Loucy (cell line): ENCODE data around the gene DGKI.

Experiments used
- H2AFZ ChIP-seq: fragments of 200-600 bp; sonication (generic); 2 replicates; pipeline ENCODE4 v1.6.0; 2016; ENCODE audit warnings: antibody characterized with exemption, mild to moderate bottlenecking, low read length, moderate library complexity
- H3F3A ChIP-seq: fragments of 200-600 bp; 2 replicates; pipeline ENCODE4 v1.6.0; 2016; ENCODE audit warnings: antibody characterized with exemption, low read depth, mild to moderate bottlenecking
- H3K27me3 ChIP-seq: fragments of 200-600 bp; sonication (generic); 2 replicates; pipeline ENCODE4 v1.6.1; 2014; ENCODE audit warnings: low read length, mild to moderate bottlenecking; ENCODE audit not compliant: insufficient read depth, poor library complexity, severe bottlenecking
- H3K36me3 ChIP-seq: fragments of 200-600 bp; sonication (generic); 2 replicates; pipeline ENCODE4 v1.6.1; 2016; ENCODE audit warnings: low read length; ENCODE audit not compliant: insufficient read depth
- H3K4me1 ChIP-seq: fragments of 200-600 bp; sonication (generic); 2 replicates; pipeline ENCODE4 v1.5.1; 2014; ENCODE audit warnings: low read length, mild to moderate bottlenecking; ENCODE audit not compliant: insufficient read depth, poor library complexity, severe bottlenecking
- H3K4me2 ChIP-seq: fragments of 200-600 bp; sonication (generic); 2 replicates; pipeline ENCODE4 v1.6.0; 2014; ENCODE audit warnings: antibody characterized with exemption, low read length, low read depth, mild to moderate bottlenecking; ENCODE audit not compliant: poor library complexity, severe bottlenecking
- H3K4me3 ChIP-seq: fragments of 200-600 bp; sonication (generic); 2 replicates; pipeline ENCODE4 v1.5.1; 2014; ENCODE audit warnings: low read length, mild to moderate bottlenecking, mixed read lengths; ENCODE audit not compliant: poor library complexity, severe bottlenecking
- H3K79me2 ChIP-seq: fragments of 200-600 bp; sonication (generic); 2 replicates; pipeline ENCODE4 v1.6.1; 2014; ENCODE audit warnings: low read length; ENCODE audit not compliant: insufficient read depth
- H3K9ac ChIP-seq: fragments of 200-600 bp; sonication (generic); 2 replicates; pipeline ENCODE4 v1.6.0; 2014; ENCODE audit warnings: mild to moderate bottlenecking, low read depth, low read length, moderate library complexity; ENCODE audit not compliant: poor library complexity, severe bottlenecking
- H3K9me2 ChIP-seq: fragments of 200-600 bp; sonication (generic); replicated peaks from 2 replicates; pipeline ENCODE4 v1.6.1; 2016; ENCODE audit warnings: low read depth, low read length, mixed read lengths
- H3K9me3 ChIP-seq: fragments of 200-600 bp; sonication (generic); 2 replicates; pipeline ENCODE4 v1.6.1; 2014; ENCODE audit warnings: mild to moderate bottlenecking, antibody characterized with exemption, low read length, low read depth; ENCODE audit not compliant: insufficient read depth
- H4K20me1 ChIP-seq: fragments of 200-600 bp; sonication (generic); 2 replicates; pipeline ENCODE4 v1.6.0; 2014; ENCODE audit warnings: antibody characterized with exemption, low read length, mild to moderate bottlenecking; ENCODE audit not compliant: insufficient read depth, poor library complexity, severe bottlenecking
- EZH2phosphoT487 ChIP-seq: fragments of 200-600 bp; IDR thresholded peaks from 2 replicates; pipeline ENCODE4 v1.6.1; 2018; ENCODE audit warnings: antibody characterized with exemption, mild to moderate bottlenecking, moderate library complexity, borderline replicate concordance
- TF ChIP-seq, protein P1 (sequence below): fragments of 200-600 bp; sonication (generic); conservative IDR thresholded peaks from 2 replicates; pipeline ENCODE4 v1.5.1; 2014; ENCODE audit warnings: mild to moderate bottlenecking, antibody characterized with exemption, low read length

The DGKI gene

DNA sequence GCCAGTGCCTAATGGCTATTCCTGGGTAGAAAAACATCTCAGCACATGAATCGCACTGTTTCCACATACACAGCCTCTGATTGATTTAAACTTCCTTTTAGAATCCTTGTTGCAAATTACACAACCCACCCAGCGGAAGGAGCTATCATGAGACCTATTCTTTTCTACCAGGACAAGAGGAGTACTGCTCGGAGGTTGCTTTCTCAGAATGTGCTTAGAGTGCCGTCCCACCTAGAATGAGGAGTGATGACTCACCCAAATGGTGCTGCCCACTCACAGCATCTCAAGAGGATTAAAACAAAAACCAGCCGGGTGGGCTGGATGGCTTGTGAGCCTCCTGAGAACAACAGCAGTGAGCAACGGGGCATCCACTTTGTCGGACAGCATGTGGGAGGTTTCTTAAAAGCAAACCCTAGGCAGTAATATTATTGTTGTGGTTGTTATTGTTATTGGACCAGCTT is 128.9 kb downstream of the DGKI start:
- Histone ChIP-seq H3K27me3 (no peaks in the 10 kb centered on the region), H3K4me2 (no peak overlapping the region), H3F3A (no peaks in the 10 kb centered on the region), H3K9ac (no peak overlapping the region), H3K9me3 (no peaks in the 10 kb centered on the region), H3K4me1 (no peaks in the 10 kb centered on the region), H3K9me2 (no peaks in the 10 kb centered on the region), H3K79me2 (no peaks in the 10 kb centered on the region), H4K20me1 (no peaks in the 10 kb centered on the region), H2AFZ (no peak overlapping the region), H3K36me3 (no peaks in the 10 kb centered on the region), H3K4me3 (no peak overlapping the region)
- TF ChIP-seq EZH2phosphoT487: no peak
- TF ChIP-seq, protein P1, sequence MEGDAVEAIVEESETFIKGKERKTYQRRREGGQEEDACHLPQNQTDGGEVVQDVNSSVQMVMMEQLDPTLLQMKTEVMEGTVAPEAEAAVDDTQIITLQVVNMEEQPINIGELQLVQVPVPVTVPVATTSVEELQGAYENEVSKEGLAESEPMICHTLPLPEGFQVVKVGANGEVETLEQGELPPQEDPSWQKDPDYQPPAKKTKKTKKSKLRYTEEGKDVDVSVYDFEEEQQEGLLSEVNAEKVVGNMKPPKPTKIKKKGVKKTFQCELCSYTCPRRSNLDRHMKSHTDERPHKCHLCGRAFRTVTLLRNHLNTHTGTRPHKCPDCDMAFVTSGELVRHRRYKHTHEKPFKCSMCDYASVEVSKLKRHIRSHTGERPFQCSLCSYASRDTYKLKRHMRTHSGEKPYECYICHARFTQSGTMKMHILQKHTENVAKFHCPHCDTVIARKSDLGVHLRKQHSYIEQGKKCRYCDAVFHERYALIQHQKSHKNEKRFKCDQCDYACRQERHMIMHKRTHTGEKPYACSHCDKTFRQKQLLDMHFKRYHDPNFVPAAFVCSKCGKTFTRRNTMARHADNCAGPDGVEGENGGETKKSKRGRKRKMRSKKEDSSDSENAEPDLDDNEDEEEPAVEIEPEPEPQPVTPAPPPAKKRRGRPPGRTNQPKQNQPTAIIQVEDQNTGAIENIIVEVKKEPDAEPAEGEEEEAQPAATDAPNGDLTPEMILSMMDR: no peak

DNA sequence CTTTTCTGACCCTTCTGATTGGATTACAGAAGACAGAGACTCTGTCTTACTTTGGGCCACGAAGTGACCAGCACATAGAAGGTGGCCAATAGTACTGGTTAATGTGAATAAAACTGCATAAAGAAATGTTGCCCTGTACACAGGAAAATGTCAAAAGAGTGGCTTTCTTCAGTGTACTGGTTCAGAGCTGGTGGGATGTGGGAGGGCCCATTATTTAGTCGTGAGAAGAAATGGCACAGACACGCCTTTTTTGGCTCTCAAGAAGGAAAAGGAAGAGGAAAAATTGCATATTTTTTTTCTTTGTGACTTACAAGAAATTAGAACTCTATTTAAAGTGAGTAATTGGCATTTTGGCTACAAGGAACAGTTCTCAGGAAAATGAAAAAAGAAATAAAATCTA is 129.7 kb downstream of the DGKI start:
- Histone ChIP-seq H3K79me2 (no peaks in the 10 kb centered on the region), H3K36me3 (no peaks in the 10 kb centered on the region), H3F3A (no peaks in the 10 kb centered on the region), H3K4me2 (no peak overlapping the region), H2AFZ (no peak overlapping the region), H3K27me3 (no peaks in the 10 kb centered on the region), H3K9ac (no peak overlapping the region), H3K9me2 (no peaks in the 10 kb centered on the region), H4K20me1 (no peaks in the 10 kb centered on the region), H3K9me3 (no peaks in the 10 kb centered on the region), H3K4me1 (no peaks in the 10 kb centered on the region), H3K4me3 (no peak overlapping the region)
- no peak for TF ChIP-seq EZH2phosphoT487
- TF ChIP-seq, protein P1: no peak

DNA sequence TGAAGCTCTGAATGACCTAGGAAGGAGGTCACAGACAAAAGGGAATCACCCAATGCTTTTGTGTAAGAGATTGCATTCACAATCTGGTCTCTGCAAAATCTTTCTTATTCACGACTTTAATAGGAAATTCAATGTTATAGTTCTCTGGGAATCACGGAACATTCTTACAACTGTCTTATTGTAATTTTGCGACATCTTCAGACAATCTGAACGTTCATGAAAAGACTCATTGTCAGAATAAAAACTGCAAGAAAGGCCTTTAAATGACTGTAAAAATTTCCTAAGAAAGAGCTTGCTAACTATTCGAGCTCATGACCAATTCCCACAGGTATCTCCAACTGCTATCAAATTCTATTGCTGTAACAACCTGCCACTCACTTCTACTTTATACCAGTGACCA is 130.7 kb downstream of the DGKI start:
- TF ChIP-seq, protein P1: no peak
- TF ChIP-seq EZH2phosphoT487: no peak
- Histone ChIP-seq H3F3A (no peaks in the 10 kb centered on the region), H3K27me3 (no peaks in the 10 kb centered on the region), H3K9me3 (no peaks in the 10 kb centered on the region), H3K4me2 (no peak overlapping the region), H3K36me3 (no peaks in the 10 kb centered on the region), H2AFZ (no peak overlapping the region), H4K20me1 (no peaks in the 10 kb centered on the region), H3K4me1 (no peaks in the 10 kb centered on the region), H3K79me2 (no peaks in the 10 kb centered on the region), H3K9ac (no peak overlapping the region), H3K4me3 (no peak overlapping the region), H3K9me2 (no peaks in the 10 kb centered on the region)
